HG02763 (cell line): ENCODE results near the gene MCTP2.
A peak's percentile ranks its signal among the peaks of the same experiment; 100 is the strongest.

Source experiments
- ATAC-seq: cut with Tn5 transposase; IDR thresholded peaks from one replicate; pipeline ENCODE4 v1.9.1; 2021; ENCODE audit warnings: mild to moderate bottlenecking, moderate library complexity; ENCODE audit not compliant: unreplicated experiment

MCTP2 gene

DNA sequence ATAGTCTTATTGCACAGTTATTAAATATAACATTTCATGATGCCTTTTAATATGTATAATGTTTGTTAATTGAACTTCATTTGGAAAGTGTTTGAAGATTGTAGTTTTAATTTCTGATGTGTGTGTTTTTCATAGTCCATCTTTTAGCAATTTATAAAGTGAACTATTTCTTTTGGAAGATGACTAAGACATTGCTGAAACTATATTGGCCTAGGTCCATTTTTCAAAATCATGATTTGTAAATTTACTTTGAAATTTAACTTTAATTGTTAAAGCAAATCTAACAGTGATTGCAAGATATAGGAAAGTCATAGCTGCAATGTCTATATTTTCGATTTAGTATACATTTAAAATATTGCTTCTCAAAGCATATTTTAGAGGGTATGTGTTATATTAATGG lies 30.8 kb downstream of the MCTP2 start:
- no peak for ATAC-seq

- ATAC-seq = peak; percentile 72
Measured at GRCh38 chr15:94263341-94264273, 32.2 kb downstream of the MCTP2 start.

DNA sequence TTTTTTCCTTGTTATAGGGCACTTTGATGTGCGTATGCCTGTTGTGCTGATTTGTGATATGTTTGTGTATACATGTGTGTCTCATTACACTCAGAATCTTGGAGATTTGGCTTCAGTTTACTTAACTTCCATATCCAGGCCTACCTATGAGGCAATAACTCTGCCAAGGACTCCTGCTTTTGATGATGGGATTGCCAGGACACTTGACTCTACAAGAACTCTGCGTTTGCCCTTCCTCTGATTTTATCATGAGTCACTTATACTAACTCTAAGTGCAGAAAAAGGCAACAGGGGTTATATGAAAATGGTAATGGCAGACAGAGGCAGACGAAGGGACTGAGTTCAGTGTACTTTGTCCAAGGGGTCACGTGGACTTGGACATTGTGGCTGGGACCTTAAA lies 33.6 kb downstream of the MCTP2 start:
- ATAC-seq = no peak

GRCh38 chr15:94265982-94266381 lies 34.6 kb downstream of the MCTP2 start:
- ATAC-seq = no peak

GRCh38 chr15:94266789-94267188 lies 35.4 kb downstream of the MCTP2 start:
- no peak for ATAC-seq

GRCh38 chr15:94269954-94270353 lies 38.6 kb downstream of the MCTP2 start:
- ATAC-seq = no peak

DNA sequence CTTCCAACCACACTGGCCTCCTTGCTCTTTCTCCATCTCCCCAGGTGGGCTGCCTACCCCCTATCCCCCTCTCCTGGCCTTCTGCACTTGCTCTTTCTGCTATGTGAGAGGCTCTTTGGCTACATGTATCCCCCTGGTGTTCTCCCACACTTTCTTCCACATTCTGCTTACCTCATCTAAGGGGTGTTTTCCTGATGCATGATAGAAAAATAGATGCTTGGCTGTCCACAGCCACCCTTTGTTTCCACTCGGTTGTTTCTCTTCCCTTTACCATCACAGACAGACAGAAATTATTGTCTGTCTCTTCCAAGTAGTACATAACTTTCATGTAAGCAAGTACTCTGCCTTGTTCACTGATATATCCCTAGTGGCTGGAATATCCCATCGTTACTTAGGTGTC lies 39.2 kb downstream of the MCTP2 start:
- no peak for ATAC-seq

- peak; percentile 74 for ATAC-seq
Measured at GRCh38 chr15:94272251-94272898, 41.0 kb downstream of the MCTP2 start.

DNA sequence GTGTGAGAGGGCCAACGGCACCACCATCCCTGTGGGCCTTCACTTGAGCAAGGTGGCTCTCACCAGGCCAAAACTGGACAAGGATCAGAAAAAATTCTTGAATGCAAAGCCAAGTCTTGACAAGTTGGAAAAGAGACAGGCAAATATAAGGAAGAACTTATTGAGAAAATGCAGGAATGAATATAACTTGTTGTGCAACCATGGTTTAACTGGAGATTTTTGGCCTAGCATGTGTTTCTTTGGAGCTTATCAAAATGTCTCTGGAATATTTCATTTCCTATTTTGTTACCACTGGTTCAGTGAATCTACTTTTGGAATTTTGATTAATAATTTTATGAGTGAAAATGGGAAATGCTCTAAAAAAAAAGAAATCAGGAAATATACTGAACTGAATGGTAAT lies 42.5 kb downstream of the MCTP2 start:
- ATAC-seq = no peak

DNA sequence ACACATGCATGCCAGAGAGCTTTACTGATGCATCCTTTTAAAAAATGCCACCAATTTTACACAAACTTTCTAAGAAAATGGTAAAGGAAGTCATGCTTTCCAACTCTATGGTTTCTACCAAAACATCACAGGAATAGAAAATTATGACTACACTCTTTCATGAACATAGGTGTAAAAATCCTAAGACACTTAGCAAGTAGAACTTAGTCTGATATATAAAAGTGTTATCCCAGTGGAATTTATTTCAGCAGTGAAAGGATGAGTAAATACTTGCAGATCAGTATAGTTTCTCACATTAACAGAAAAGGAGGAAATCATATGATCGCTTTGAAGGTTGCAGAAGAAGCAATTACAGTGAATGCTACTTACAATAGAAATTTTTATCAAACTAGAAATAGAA lies 43.4 kb downstream of the MCTP2 start:
- ATAC-seq = no peak

GRCh38 chr15:94277485-94277884 lies 46.1 kb downstream of the MCTP2 start:
- no peak for ATAC-seq

- ATAC-seq = no peak
Measured at GRCh38 chr15:94279736-94280135, 48.4 kb downstream of the MCTP2 start.

- no peak for ATAC-seq
Measured at GRCh38 chr15:94280301-94280700, 48.9 kb downstream of the MCTP2 start.

- ATAC-seq = no peak
Measured at GRCh38 chr15:94282269-94283250, 51.2 kb downstream of the MCTP2 start.

DNA sequence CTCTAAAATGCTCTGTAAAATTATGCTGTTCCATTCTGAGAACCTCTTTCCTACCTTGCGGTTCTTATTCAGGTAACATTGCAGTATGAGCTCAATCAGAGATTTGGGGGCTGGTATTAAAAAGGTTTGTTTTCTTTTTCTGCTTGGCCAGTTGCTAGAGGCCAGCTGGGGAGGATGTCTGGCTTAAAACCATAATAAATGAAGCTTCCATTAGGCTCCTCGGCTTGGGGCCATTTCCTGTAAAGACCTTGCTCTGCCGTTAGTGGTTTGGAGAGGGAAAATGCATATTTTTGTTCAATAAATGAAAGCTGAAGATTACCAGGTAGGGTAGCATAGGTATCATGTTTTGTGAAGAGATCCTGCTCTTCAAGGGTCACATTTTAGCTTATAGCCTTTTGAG lies 55.2 kb downstream of the MCTP2 start:
- ATAC-seq = no peak

DNA sequence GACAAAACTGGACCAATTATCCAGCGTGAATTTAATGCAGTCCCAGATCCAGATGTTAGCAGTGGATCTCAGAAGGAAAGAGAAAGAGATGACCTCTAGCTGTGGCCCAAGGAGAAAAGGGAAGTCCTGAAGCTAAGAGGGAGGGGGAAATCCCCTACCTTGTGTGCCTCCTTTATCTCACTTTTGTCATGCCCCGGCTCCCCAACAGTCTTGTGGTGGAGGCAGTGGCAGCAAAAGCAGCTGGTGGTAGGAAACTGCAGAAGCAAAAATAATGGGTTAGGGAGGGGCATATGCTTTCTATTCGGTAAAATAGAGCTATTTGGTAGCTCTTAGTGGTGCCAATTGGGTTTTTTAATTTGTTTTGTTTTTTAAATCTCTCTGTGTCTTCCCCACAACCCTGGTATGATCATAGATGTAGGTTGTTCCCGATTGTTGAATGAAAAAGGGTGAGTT lies 56.5 kb downstream of the MCTP2 start:
- peak; percentile 97 for ATAC-seq

DNA sequence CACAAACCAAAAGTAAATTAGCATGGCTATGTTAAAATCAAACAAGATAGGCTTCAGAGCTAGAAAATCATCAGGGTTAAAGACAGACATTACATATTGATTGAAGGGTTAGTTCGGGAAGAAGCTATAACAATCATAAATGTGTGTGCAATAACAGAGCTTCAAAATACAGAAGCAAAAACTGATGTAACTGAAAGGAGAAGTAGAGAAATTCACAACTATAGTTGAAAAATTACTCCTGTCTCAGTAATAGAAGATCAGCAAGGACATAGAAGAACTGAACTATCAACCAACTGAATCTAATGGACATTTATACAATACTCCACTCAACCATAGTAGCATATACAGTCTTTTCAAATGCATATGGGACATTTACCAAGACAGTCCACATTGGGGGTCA lies 59.4 kb downstream of the MCTP2 start:
- no peak for ATAC-seq

DNA sequence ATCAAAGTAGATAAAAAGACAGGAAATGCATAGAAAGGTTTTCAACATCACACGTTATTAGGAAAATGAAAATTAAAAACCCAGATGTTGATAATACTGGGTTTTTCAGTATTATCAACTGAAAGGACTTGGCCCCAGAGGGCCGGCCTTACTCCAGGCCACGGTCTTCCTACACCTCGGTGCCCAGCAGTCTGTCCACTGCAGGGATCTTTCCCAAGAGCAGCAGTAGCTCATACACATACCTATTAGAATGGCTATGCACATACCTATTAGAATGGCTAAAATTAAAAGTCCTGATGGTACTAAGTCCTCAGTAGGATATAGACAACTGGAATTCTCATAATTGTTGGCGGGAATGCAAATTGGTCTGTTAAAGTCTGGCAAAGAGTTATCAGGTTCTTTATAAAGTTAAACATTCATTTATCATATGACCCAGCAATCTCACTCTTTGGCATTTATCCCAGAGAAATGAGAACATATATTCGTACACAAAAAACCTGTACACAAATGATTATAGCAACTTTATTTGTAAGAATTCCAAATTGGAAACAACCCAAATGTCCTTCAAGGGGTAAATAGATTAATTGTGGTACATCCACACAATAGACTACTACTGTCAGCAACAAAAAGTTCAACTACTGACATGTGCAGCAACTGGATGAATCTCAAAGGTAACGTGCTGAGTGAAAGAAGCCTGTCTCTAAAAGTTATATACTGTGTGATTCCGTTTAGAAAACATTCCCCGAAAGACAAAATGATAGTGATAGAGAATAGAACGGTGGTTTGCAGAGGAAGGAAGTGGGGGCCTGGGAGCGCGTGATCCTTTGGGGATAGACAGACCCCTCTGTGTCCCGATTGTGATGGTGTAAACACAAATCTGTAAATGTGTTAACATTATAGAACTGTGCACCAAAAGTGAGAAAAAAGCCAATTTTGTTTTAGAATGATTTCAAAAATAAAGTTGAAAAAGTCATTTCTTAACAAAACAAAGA lies 62.3 kb downstream of the MCTP2 start:
- no peak for ATAC-seq

DNA sequence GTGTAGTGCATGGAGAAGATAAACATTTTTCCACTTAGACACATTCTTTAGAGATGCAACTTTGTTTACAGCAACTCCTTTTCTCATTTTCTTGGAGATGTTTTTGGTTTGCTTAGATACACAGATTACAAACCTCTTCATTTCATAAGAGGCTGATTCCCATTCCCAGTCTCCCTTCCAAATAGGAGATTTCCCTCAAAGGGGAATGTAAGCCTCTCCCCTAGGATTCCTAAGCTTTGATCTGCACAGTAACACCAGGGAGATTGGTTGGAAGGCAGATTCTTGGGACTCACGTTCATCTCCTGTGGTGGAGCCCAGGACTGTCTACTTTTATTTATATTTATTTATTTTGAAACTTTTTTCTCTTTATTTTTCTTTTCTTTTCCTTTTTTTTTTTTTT lies 63.2 kb downstream of the MCTP2 start:
- no peak for ATAC-seq

DNA sequence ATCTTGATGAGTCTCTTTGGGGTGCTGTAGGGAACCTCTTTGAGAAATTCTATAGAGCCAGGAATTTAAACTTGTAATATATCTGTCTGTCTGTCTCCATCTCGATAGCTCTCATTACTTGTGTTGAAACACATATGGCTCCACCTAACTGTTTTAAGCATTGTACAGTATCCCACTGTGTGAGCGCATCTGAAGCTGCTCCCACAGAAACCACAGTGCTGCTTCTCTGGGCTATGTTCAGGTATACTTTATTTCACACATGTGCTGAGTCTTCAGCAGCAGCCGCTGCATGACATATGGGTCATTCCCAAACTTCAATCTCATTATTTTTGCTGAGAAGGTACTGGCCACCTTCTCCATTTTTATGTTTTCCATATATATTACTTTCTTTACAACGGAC lies 63.9 kb downstream of the MCTP2 start:
- no peak for ATAC-seq
